Adrenal gland (tissue), 12 donors: ENCODE results near the gene MCTP2. TPM values are rescaled to one million over a fixed set of nuclear protein-coding genes. Genes with fewer than 3 reads are reported as not detected.
"Not testable (repeated sequence)": the region's sequence is repeated elsewhere in the genome, so short reads cannot be mapped to it uniquely, and the experiment has no call there.

ENCODE experiments used
- DNase-seq, 7 donors: peaks; one replicate each; pipeline ENCODE4 v3.0.0-alpha.2; 2019 to 2020
- H3K27ac ChIP-seq, 5 donors: fragments of 200-600 bp; sonication (generic) in 4 of 5; 1 replicate in 3 of 5; 2 replicates in 2 of 5; pipeline versions ENCODE4 v1.5.1 to v1.8.0; 2016 to 2020; ENCODE audit warnings: mild to moderate bottlenecking in 1 of 5
- H3K27me3 ChIP-seq: fragments of 200-600 bp; 2 replicates; pipeline ENCODE4 v1.8.0; 2021
- H3K36me3 ChIP-seq, 2 donors: fragments of 200-600 bp; replicated peaks in 1 of 2; 1 replicate in 1 of 2; 2 replicates in 1 of 2; pipeline versions ENCODE4 v1.5.1 to v1.8.0; 2018 to 2022
- H3K4me1 ChIP-seq, 2 donors: fragments of 200-600 bp; replicated peaks in 1 of 2; 1 replicate in 1 of 2; 2 replicates in 1 of 2; pipeline versions ENCODE4 v1.5.1 to v1.8.0; 2018 to 2021
- H3K4me3 ChIP-seq, 4 donors: fragments of 200-600 bp; sonication (generic) in 3 of 4; one replicate each; pipeline ENCODE4 v1.5.1; 2016 to 2018
- H3K9me3 ChIP-seq, 3 donors: fragments of 200-600 bp; sonication (generic) in 1 of 3; replicated peaks in 1 of 3; 1 replicate in 2 of 3; 2 replicates in 1 of 3; pipeline versions ENCODE4 v1.5.1 to v1.8.0; 2016 to 2021
- POLR2A ChIP-seq, 2 donors: fragments of 450-650 bp; IDR thresholded peaks; one replicate each; pipeline ENCODE4 v1.6.1; 2017; ENCODE audit warnings: antibody characterized with exemption in 2 of 2, mild to moderate bottlenecking in 2 of 2, moderate library complexity in 1 of 2
- WGBS, 4 donors: extraction: QIAGEN DNeasy Blood & Tissue Kit in 2 of 4; methylation state at CpG; one replicate each; pipeline versions ENCODE4 v1.1.5 to v1.1.7; 2013 to 2017; 5-methylcytosine and 5-hydroxymethylcytosine counted together
- intact Hi-C, 2 donors: fragments of 100-400 bp; cut with DNase I; formaldehyde crosslinking; loops; one replicate each; pipeline versions ENCODE4 v1.14.1 to v1.15.0; 2022 to 2023
- polyA plus RNA-seq, 3 donors: library from polyadenylated mRNA; stranded (reverse); fragments of 200-250 nt in 2 of 3; fragments of 350-450 nt in 1 of 3; fragmentation: Illumina TruSeq in 1 of 3; extraction: RNeasy Lipid Tissue Mini Kit (QIAGEN cat#74804) in 1 of 3; gene quantifications; one replicate each; pipeline ENCODE4 v1.2.3, GENCODE V29; 2013 to 2014
- total RNA-seq, 9 donors: library from RNA; depleted of rRNA in 4 of 9; stranded (reverse); fragments of >200 nt in 4 of 9; fragments of 120-200 nt in 1 of 9; fragmentation: NEBNext Ultra II Directional in 1 of 9; extraction: Animal tissue kit (Norgen Biotek cat#: 25700) in 1 of 9; gene quantifications; one replicate each; pipeline versions ENCODE4 v1.1.0 to v1.2.4, GENCODE V29; 2013 to 2023
- TF ChIP-seq, protein P1 (sequence below), 6 experiments: fragments of 450-650 bp in 4 of 6; fragments of 200-600 bp in 2 of 6; sonication (generic) in 1 of 6; IDR thresholded peaks; 1 replicate in 5 of 6; 2 replicates in 1 of 6; pipeline versions ENCODE4 v1.5.1 to v1.8.0; 2016 to 2021; ENCODE audit warnings: antibody characterized with exemption in 6 of 6, mild to moderate bottlenecking in 2 of 6, moderate library complexity in 1 of 6
- donor health status: healthy with polysubstance abuse.
- donor health status: Bipolar disorder and iron deficiency.
- donor health status: DM: yes; HTN: yes; CAD: no.
- donor health status: DM: no; HTN: no; CAD: no.
- donor health status: DM: no; HTN: no; CAD: no.
- donor health status: DM: yes; HTN: yes; CAD: no.

Gene MCTP2
- total and polyA plus RNA-seq, 12 donors, result 2.7 to 21.3 (median 14.4) TPM

DNA sequence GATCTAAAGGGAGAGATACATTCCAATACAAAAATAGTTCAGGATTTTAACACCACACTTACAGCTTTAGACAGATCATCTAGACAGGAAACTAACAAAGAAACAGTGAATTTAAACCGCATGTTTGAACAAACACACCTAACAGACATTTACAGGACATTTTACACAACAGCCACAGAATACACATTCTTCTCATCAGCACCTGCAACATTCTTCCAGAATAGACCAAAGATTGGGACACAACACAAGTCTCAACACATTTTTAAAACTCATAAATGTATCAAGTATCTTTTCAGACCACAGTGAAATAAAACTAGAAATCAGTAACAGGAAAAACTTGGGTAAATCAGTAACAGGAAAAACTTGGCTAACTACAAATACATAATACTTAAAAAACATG lies 256.3 kb downstream of the MCTP2 start:
- Histone ChIP-seq H3K27me3 (no peaks in the 10 kb centered on the region), H3K36me3 (no peaks in the 10 kb centered on the region), H3K27ac (no peak overlapping the region), H3K4me1 (no peaks in the 10 kb centered on the region), H3K4me3 (no peak overlapping the region), H3K9me3 (no peaks in the 10 kb centered on the region)
- 65 to 78% (median 72%) methylated on average over 1 of the region's 1 CpG for WGBS, 4 donors
- TF ChIP-seq, protein P1, sequence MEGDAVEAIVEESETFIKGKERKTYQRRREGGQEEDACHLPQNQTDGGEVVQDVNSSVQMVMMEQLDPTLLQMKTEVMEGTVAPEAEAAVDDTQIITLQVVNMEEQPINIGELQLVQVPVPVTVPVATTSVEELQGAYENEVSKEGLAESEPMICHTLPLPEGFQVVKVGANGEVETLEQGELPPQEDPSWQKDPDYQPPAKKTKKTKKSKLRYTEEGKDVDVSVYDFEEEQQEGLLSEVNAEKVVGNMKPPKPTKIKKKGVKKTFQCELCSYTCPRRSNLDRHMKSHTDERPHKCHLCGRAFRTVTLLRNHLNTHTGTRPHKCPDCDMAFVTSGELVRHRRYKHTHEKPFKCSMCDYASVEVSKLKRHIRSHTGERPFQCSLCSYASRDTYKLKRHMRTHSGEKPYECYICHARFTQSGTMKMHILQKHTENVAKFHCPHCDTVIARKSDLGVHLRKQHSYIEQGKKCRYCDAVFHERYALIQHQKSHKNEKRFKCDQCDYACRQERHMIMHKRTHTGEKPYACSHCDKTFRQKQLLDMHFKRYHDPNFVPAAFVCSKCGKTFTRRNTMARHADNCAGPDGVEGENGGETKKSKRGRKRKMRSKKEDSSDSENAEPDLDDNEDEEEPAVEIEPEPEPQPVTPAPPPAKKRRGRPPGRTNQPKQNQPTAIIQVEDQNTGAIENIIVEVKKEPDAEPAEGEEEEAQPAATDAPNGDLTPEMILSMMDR (IDR thresholded peaks at IDR 0.05), result no peak
- no peak for TF ChIP-seq POLR2A (IDR thresholded peaks at IDR 0.05)
- intact Hi-C loops, result no loop called here
- no peak for DNase-seq

DNA sequence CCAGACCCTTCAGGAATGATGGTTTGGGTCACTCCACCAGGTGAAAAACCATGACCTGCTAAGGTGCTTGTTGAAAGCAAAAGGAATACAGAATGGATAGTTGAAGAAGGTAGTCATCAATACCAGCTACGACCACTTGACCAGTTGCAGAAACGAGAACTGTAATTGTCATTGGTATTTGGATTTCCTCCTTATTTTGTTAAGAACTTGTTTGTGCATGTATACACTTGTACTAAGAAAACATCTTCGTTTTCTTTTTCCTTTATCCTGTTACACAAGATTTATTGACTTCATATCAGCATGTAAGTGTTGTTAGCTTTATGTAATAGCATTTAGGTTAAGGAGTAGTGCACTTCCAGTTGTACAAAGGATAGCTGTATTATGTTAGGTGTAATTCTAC lies 261.8 kb downstream of the MCTP2 start:
- TF ChIP-seq, protein P1 (IDR thresholded peaks at IDR 0.05), result no peak
- Histone ChIP-seq H3K36me3 (no peaks in the 10 kb centered on the region), H3K4me1 (no peaks in the 10 kb centered on the region), H3K4me3 (no peak overlapping the region), H3K27me3 (no peaks in the 10 kb centered on the region), H3K9me3 (no peaks in the 10 kb centered on the region), H3K27ac (no peak overlapping the region)
- intact Hi-C loops, result no loop called here
- 68 to 79% (median 70%) methylated on average over 3 of the region's 3 CpGs for WGBS, 4 donors
- DNase-seq, result no peak

DNA sequence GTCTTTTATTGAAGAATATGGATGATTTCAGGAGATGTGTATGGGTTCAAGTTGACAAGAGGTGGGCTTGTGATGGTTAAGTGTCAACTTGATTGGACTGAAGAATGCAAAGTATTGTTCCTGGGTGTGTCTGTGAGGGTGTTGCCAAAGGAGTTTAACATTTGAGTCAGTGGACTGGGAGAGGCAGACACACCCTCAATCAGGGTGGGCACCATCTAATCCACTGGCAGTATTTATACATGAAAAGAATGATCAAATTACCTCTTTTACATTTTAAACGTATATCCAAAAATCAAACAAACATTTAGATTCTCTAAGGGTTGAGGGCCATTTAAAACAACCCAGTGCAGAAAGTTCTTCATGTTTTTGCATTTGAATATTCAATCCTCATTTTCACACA lies 262.2 kb downstream of the MCTP2 start:
- H3K4me1 ChIP-seq, intact Hi-C loops, DNase-seq, H3K9me3 ChIP-seq, H3K4me3 ChIP-seq, H3K27ac ChIP-seq, H3K36me3 ChIP-seq, H3K27me3 ChIP-seq: not testable (repeated sequence)
- 59 to 86% (median 78%) methylated on average over 1 of the region's 1 CpG for WGBS, 4 donors

DNA sequence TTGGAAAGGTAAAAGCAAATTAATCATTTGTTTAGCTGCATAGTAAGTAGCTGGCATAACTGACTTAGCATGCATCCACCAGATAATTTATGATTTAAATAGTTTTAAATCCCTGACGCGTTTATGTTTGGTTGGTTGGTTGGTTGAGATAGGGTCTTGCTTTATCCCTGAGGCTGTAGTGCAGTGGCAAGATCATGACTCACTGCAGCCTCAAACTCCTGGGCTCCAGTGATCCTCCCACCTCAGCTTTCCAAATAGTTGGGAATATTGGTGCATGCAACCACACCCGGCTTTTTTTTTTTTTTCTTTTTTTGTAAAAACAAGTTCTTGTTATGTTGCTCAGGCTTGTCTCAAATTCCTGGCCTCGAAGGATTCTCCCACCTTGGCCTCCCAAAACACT lies 263.4 kb downstream of the MCTP2 start:
- Histone ChIP-seq H3K4me3 (no peak overlapping the region), H3K27me3 (no peaks in the 10 kb centered on the region), H3K4me1 (no peaks in the 10 kb centered on the region), H3K9me3 (no peaks in the 10 kb centered on the region), H3K27ac (no peak overlapping the region), H3K36me3 (no peaks in the 10 kb centered on the region)
- TF ChIP-seq POLR2A (IDR thresholded peaks at IDR 0.05), result no peak
- TF ChIP-seq, protein P1 (IDR thresholded peaks at IDR 0.05), result no peak
- WGBS, 4 donors, result 66 to 84% (median 75%) methylated on average over 4 of the region's 4 CpGs
- DNase-seq, result no peak
- intact Hi-C loops, result no loop called here

DNA sequence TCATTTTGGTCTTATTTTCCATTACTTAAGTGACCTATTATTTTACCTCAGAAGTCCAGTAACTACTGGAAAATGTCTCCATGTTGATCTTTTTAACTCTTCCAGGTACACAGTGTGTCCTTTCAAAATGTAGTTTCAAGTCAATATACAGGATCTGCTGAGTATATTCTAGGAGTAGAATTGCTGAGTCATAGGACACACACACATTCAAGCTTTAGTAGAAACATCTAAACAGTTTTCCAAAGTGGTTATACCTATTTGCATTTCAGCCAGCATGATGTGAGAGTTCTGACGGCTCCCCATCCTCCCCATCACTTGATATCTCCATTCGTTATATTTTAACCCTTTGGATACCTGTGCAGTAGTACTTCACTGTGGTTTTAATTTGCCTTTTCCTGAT lies 271.9 kb downstream of the MCTP2 start:
- intact Hi-C loops, result no loop called here
- no peak overlapping the region for H3K27ac ChIP-seq
- peaks cover 0 to 2% (median 0%) of the 10 kb centered on the region in 3 donors for H3K9me3 ChIP-seq

More for the DNA sequence above, 271.9 kb downstream of the MCTP2 start:
- TF ChIP-seq, protein P1 (IDR thresholded peaks at IDR 0.05), result no peak
- no peak for TF ChIP-seq POLR2A (IDR thresholded peaks at IDR 0.05)
- WGBS, 4 donors, result 47 to 63% (median 57%) methylated on average over 2 of the region's 2 CpGs
- Histone ChIP-seq H3K27me3 (no peaks in the 10 kb centered on the region), H3K4me3 (no peak overlapping the region), H3K4me1 (no peaks in the 10 kb centered on the region), H3K36me3 (no peaks in the 10 kb centered on the region)
- no peak for DNase-seq
